Activated CD4-positive, alpha-beta memory T cell treated with anti-CD3 and anti-CD28 coated beads for 36 hours (primary cell): Measurements from ENCODE around the gene RNF2. TPM values are rescaled to one million over a fixed set of nuclear protein-coding genes. Genes with fewer than 3 reads are reported as not detected.

Source experiments
- CTCF ChIA-PET: fragments of 350-600 bp; sonication (Branson Sonifier 250); formaldehyde crosslinking; loops from one replicate; lab custom pipeline; 2021; ENCODE audit warnings: antibody characterized with exemption, inconsistent platforms; lab: Charles Lee
- POLR2A ChIA-PET: fragments of 350-600 bp; sonication (Branson Sonifier 250); formaldehyde crosslinking; loops from one replicate; lab custom pipeline; 2021; ENCODE audit warnings: antibody characterized with exemption; lab: Charles Lee
- DNase-seq: peaks from one replicate; pipeline ENCODE4 v3.0.0-alpha.2; 2020
- H3K27ac Mint-ChIP-seq: one replicate; pipeline ENCODE4 v1.8.0; 2021; ENCODE audit warnings: mixed read lengths
- H3K27me3 Mint-ChIP-seq: one replicate; pipeline ENCODE4 v1.8.0; 2021; ENCODE audit warnings: mixed read lengths
- H3K36me3 Mint-ChIP-seq: one replicate; pipeline ENCODE4 v1.8.0; 2021; ENCODE audit warnings: mixed read lengths
- H3K4me1 Mint-ChIP-seq: one replicate; pipeline ENCODE4 v1.8.0; 2021; ENCODE audit warnings: low read depth, mixed read lengths
- H3K4me3 Mint-ChIP-seq: one replicate; pipeline ENCODE4 v1.8.0; 2021; ENCODE audit warnings: mild to moderate bottlenecking, mixed read lengths
- H3K9me3 Mint-ChIP-seq: one replicate; pipeline ENCODE4 v1.8.0; 2021; ENCODE audit warnings: mixed read lengths
- intact Hi-C: fragments of 100-400 bp; cut with micrococcal nuclease; formaldehyde crosslinking; loops from one replicate; pipeline ENCODE4 v1.15.1; 2023
- total RNA-seq, 2 experiments: library from RNA; stranded (reverse); gene quantifications; one replicate each; pipeline ENCODE4 v1.2.3, GENCODE V29; 2021

Gene RNF2
- total RNA-seq, 2 experiments from 2014 or later = 20.7 to 21.2 TPM

DNA sequence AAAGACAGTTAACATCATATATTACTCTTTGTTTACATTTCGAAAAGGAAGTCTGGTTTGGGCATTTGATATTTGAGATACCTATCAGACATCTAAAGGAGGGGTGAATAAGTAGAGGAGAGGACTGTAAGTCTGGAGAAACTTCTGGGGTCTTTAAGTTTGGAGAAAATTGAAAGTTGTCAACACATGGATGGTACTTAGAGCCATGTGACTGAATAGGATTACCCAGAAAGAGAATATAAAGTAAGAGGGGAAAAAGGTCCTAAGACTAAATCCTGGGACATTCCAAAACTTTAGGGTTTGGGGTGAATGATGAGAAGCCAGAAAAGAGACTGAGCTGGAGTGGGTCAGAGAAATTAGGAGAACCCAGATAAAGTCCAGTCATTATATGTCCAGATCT lies 10.1 kb upstream of the RNF2 start:
- POLR2A ChIA-PET = interaction anchor here (0.9 kb wide), 1 partner anchor 9 kb away, joined by 3 read pairs; no protein-coding TSS in a partner anchor
- intact Hi-C loops = no loop called here

DNA sequence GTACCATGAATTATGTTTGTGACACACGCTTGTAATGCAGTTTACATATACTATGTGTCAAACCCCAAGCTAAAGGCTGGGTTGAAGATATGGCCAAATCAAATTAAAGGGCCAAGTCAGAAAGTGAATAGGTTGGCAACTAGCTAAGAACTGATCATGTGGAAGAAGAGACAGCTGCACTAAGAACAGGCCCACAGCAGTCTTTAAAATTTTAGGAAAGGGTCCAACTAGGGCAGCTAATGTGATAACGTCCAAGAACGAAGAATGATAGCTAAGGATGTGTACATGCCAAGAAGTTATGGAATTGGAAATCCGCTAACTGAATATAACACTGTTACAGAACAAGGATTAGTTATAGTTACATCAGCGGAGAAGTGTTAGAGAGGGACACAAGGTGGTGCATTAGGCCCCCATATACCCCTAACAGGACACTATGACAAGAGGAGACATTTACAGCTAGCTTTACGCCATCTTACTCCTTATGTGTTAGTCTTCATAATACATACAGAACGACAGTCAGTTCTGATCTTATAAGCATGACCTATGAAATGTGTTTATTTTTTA lies 6.5 kb upstream of the RNF2 start:
- no peak for DNase-seq
- Mint-ChIP-seq H3K36me3 (no peaks in the 10 kb centered on the region), H3K27ac (no peak overlapping the region), H3K27me3 (no peaks in the 10 kb centered on the region), H3K4me3 (no peak overlapping the region), H3K9me3 (no peaks in the 10 kb centered on the region), H3K4me1 (no peaks in the 10 kb centered on the region)
- ChIA-PET POLR2A (no interaction called here), CTCF (interaction anchor here (0.6 kb wide), 1 partner anchor 23 kb away, joined by 3 read pairs; no protein-coding TSS in a partner anchor)
- intact Hi-C loops = no loop called here

More for the DNA sequence above, 10.1 kb upstream of the RNF2 start:
- H3K9me3 Mint-ChIP-seq = no peaks in the 10 kb centered on the region
- CTCF ChIA-PET = interaction anchor here (1.3 kb wide), 1 partner anchor 230 kb away, joined by 3 read pairs; no protein-coding TSS in a partner anchor
- H3K36me3 Mint-ChIP-seq = no peaks in the 10 kb centered on the region
- DNase-seq = no peak
- no peaks in the 10 kb centered on the region for H3K4me1 Mint-ChIP-seq
- H3K4me3 Mint-ChIP-seq = no peak overlapping the region
- no peak overlapping the region for H3K27ac Mint-ChIP-seq
- no peaks in the 10 kb centered on the region for H3K27me3 Mint-ChIP-seq

DNA sequence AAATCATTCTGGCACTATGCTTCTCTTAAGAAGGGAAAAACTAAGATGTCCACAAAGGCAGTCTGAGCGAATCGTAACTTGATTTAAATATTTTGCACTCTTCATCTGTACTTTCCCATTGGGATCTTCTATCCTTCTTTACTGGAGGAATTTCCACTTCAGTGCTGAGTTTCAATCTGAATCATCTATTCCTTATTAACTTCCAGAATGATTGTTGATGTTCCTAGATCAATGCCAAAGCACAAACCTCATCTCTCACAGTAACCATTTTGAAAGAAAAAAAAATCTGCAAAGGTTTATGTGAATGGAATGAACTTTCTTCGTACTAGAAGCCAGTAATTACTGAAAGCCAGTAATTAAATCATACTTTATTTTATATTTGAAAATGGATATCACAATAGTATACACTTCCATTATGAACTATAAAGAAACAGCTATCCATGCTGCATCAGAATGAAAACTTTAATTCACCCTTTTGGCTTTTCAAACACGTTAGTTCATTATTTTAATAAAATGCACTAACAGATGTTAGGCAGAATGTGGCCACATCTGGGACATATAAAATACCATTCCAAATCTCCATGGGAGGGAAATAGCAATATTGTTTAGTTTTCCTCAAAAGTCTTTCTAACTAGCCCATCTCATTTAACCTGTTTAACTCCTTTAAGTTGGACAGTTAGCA lies 5.5 kb upstream of the RNF2 start:
- DNase-seq = no peak
- H3K36me3 Mint-ChIP-seq = no peaks in the 10 kb centered on the region
- no peaks in the 10 kb centered on the region for H3K9me3 Mint-ChIP-seq
- peaks cover 2% of the 10 kb centered on the region for H3K4me1 Mint-ChIP-seq
- H3K4me3 Mint-ChIP-seq = no peak overlapping the region
- POLR2A ChIA-PET = interaction anchor here (1.2 kb wide), 1 partner anchor 65 kb away, joined by 4 read pairs; the partner anchor contains the start of gene NIBAN1
- CTCF ChIA-PET = no interaction called here
- H3K27me3 Mint-ChIP-seq = no peaks in the 10 kb centered on the region
- intact Hi-C loops = loop anchor here (10.0 kb wide), 2 partner anchors 155 to 645 kb away; no protein-coding TSS in a partner anchor
- no peak overlapping the region for H3K27ac Mint-ChIP-seq

DNA sequence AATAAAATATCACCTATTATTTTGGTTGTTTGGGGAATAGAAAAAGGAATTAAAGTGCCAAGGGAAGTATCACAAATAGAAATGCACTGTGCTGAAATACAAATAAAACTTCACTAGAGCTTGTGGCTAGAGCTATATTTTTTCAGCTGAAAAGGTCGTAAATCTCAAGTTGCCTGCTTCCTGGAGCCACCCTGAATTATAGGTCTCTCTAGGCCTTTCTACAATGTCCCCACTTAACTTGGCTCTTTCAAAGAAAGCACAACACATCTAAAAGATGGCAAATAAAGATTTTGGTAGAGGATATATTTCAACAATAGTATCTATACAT lies 5.0 kb upstream of the RNF2 start:
- POLR2A ChIA-PET = interaction anchor here (1.2 kb wide), 1 partner anchor 66 kb away, joined by 4 read pairs; the partner anchor contains the start of gene NIBAN1
- CTCF ChIA-PET = no interaction called here
- H3K9me3 Mint-ChIP-seq = no peaks in the 10 kb centered on the region
- H3K27me3 Mint-ChIP-seq = no peaks in the 10 kb centered on the region
- no peaks in the 10 kb centered on the region for H3K36me3 Mint-ChIP-seq
- H3K27ac Mint-ChIP-seq = no peak overlapping the region
- peaks cover 4% of the 10 kb centered on the region for H3K4me1 Mint-ChIP-seq
- intact Hi-C loops = loop anchor here (10.0 kb wide), 2 partner anchors 156 to 644 kb away; no protein-coding TSS in a partner anchor
- DNase-seq = no peak
- H3K4me3 Mint-ChIP-seq = no peak overlapping the region

DNA sequence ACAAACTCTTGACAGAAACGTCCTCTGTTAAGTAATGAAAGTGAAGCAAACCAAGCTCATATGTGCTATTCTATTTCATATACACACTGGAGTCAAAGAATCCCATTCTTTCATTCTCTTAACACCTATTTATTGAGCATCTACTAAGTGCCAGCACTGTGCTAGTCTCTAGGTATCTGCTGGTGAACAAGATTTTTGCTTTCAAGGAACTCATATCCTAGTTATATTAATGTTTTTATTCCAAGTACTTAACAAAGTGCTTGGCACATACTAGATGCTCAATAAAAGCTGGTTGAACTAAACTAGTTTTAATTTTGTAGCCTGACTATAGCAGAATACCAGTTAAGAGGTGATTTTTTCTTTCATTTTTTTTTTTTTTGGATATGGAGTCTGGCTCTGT lies 3.6 kb upstream of the RNF2 start:
- Mint-ChIP-seq H3K4me1 (peaks cover 10% of the 10 kb centered on the region), H3K27me3 (no peaks in the 10 kb centered on the region), H3K36me3 (no peaks in the 10 kb centered on the region), H3K27ac (no peak overlapping the region), H3K9me3 (no peaks in the 10 kb centered on the region), H3K4me3 (no peak overlapping the region)
- DNase-seq = no peak
- POLR2A ChIA-PET = no interaction called here
- intact Hi-C loops = loop anchor here (10.0 kb wide), 2 partner anchors 157 to 643 kb away; no protein-coding TSS in a partner anchor
- CTCF ChIA-PET = interaction anchor here (0.8 kb wide), 1 partner anchor 640 kb away, joined by 4 read pairs; no protein-coding TSS in a partner anchor

DNA sequence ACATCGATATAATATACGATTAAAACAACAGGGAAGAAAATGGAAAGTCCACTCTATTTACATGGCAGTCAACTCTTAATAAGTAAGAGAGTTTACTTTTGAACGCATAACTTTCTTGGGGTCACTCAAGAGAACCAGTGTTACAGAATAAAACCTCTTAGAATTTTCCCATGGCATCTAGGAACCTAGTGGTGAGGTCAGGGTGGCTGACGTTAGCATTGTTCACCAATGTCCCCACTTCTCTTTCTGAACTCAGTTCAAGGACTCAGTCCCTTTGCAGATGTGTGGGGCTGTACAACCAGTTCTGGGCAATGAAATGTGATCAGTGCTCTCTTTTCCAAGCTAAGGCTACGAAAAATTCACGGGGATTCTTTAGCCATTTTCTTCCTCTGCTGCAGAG lies 2.6 kb upstream of the RNF2 start:
- H3K36me3 Mint-ChIP-seq = no peaks in the 10 kb centered on the region
- no peaks in the 10 kb centered on the region for H3K27me3 Mint-ChIP-seq
- peaks cover 19% of the 10 kb centered on the region for H3K4me1 Mint-ChIP-seq
- H3K4me3 Mint-ChIP-seq = no peak overlapping the region
- ChIA-PET POLR2A (no interaction called here), CTCF (no interaction called here)
- no peak for DNase-seq
- intact Hi-C loops = loop anchor here (10.0 kb wide), 2 partner anchors 158 to 642 kb away; no protein-coding TSS in a partner anchor
- H3K27ac Mint-ChIP-seq = no peak overlapping the region
- no peaks in the 10 kb centered on the region for H3K9me3 Mint-ChIP-seq

DNA sequence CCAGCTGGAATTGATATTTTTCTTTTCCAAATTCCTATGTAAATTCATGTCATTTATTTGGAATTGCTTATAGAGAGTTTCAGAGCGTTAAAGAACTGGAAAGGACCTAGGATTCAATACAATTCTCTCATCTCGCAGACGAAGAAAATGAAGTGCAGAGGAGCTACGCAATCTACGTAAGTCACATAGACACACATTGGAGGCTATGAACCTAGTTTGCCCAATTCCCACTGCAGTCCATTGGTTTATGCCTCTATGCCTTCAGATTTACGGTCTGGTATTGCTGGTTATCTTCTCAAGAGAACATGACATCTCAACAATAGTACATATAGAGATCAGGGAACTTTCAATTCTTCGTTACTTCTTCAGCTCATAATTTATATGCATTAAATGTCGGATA lies 971 bp upstream of the RNF2 start:
- Mint-ChIP-seq H3K27me3 (no peaks in the 10 kb centered on the region), H3K4me3 (peak overlapping the region; percentile 90), H3K27ac (peak overlapping the region; percentile 46), H3K36me3 (no peaks in the 10 kb centered on the region), H3K4me1 (peaks cover 32% of the 10 kb centered on the region), H3K9me3 (no peaks in the 10 kb centered on the region)
- CTCF ChIA-PET = interaction anchor here (1.2 kb wide), 1 partner anchor 126 kb away, joined by 4 read pairs; no protein-coding TSS in a partner anchor
- intact Hi-C loops = loop anchor here (2.0 to 10.0 kb wide), 3 partner anchors 160 to 640 kb away; partner anchors contain the start of gene IVNS1ABP
- DNase-seq = no peak
- POLR2A ChIA-PET = interaction anchor here (0.9 to 1.3 kb wide), 4 partner anchors 9 to 290 kb away, joined by 3 to 4 read pairs (median 3); partner anchors contain the start of genes EDEM3 and NIBAN1

DNA sequence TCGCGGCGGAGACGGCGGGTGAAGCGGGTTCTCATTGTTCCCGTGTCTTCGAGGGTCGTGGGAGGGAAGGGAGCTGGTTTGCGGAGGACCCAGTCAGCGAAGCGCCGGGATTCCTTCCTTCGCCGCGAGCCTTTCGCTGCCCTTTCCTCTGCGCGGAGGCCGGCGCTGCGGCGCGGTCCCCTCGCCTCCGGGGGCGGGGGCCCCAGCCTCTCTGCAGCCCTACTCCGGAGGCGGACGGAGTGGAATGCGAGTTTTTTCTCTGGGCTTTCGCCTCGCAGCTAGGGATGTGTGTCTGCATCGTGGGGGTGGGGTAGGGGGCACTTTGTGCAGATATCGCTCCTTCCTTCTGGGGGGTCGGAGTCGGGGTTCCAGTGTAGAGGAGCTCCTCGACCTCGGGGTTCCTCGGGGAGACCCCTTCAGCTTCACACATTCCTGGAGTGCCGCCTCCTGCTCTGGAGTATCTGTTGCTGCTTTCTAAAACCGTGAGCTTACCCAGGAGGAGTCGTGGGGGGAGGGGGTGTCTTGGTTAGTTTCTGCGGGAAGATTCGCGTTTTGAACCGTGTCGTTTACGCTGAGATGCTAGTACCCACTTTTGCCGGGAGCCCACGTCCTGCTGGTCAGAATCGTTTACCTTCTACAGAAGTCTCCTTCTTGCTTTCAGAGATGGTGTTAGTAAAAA lies 595 bp downstream of the RNF2 start:
- Mint-ChIP-seq H3K36me3 (no peaks in the 10 kb centered on the region), H3K27me3 (no peaks in the 10 kb centered on the region), H3K4me3 (peak overlapping the region; percentile 90), H3K27ac (peak overlapping the region; percentile 72), H3K9me3 (no peaks in the 10 kb centered on the region), H3K4me1 (peaks cover 43% of the 10 kb centered on the region)
- POLR2A ChIA-PET = interaction anchor here (0.6 to 1.7 kb wide), 8 partner anchors 9 to 294 kb away, joined by 3 to 9 read pairs (median 3); partner anchors contain the start of genes NIBAN1 and TRMT1L
- CTCF ChIA-PET = interaction anchor here (0.9 to 1.3 kb wide), 5 partner anchors 23 to 550 kb away, joined by 3 to 7 read pairs (median 4); no protein-coding TSS in a partner anchor
- peak; percentile 45 for DNase-seq
- intact Hi-C loops = loop anchor here (1.0 to 10.0 kb wide), 5 partner anchors 111 to 639 kb away; partner anchors contain the start of genes EDEM3, IVNS1ABP and SWT1

DNA sequence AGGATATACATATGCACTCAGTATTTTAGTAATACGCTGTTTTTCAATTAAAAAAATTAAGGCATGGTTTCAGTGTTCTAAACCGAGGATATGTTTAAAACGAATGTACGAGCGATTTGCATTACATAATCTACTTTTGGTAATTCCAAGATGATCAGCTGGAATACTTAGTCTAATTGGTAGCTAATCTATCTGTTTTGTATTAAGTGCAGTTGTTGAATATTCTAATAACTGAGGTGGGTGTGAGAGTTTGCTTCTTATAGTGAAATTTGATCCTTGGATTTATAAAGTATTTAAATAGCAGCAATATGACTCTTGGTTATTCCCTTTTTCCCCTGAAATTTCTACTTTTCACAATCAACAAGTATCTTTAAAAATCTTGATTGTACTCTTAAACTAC lies 1.3 kb downstream of the RNF2 start:
- no peak for DNase-seq
- Mint-ChIP-seq H3K4me1 (peaks cover 45% of the 10 kb centered on the region), H3K36me3 (no peaks in the 10 kb centered on the region), H3K4me3 (peak overlapping the region; percentile 90), H3K27me3 (no peaks in the 10 kb centered on the region), H3K9me3 (no peaks in the 10 kb centered on the region), H3K27ac (peak overlapping the region; percentile 72)
- CTCF ChIA-PET = interaction anchor here (0.9 to 1.9 kb wide), 3 partner anchors 124 to 549 kb away, joined by 3 to 7 read pairs (median 5); no protein-coding TSS in a partner anchor
- POLR2A ChIA-PET = interaction anchor here (1.0 to 1.7 kb wide), 3 partner anchors 19 to 109 kb away, joined by 3 to 9 read pairs (median 3); partner anchors contain the start of genes NIBAN1 and TRMT1L
- intact Hi-C loops = loop anchor here (10.0 kb wide), 2 partner anchors 162 to 638 kb away; no protein-coding TSS in a partner anchor

DNA sequence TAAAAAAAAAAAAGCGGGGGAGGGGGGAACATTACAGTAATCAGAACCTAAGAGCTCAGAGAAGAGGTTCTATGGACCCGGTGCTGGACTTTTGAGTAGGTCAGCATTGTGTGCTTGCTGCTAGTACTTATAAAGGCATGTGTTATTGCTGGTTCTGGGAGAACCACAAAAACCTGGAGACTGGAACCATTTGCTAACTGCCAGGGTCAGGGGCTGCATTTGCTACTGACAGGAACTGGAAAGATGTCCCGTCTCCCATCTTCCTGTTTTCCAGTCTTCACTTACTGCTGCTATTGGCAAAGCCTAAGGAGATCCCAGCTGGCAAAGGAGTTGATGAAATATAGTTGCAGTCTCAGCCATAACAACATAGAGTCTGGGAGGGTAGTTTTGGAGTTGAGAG lies 4.3 kb downstream of the RNF2 start:
- intact Hi-C loops = loop anchor here (10.0 kb wide), 2 partner anchors 165 to 635 kb away; no protein-coding TSS in a partner anchor
- Mint-ChIP-seq H3K27ac (no peak overlapping the region), H3K4me3 (no peak overlapping the region), H3K36me3 (peaks cover 5% of the 10 kb centered on the region), H3K27me3 (no peaks in the 10 kb centered on the region), H3K9me3 (peaks cover 3% of the 10 kb centered on the region), H3K4me1 (peaks cover 45% of the 10 kb centered on the region)
- ChIA-PET CTCF (interaction anchor here (2.7 kb wide), 1 partner anchor 121 kb away, joined by 10 read pairs; no protein-coding TSS in a partner anchor), POLR2A (no interaction called here)
- DNase-seq = no peak

DNA sequence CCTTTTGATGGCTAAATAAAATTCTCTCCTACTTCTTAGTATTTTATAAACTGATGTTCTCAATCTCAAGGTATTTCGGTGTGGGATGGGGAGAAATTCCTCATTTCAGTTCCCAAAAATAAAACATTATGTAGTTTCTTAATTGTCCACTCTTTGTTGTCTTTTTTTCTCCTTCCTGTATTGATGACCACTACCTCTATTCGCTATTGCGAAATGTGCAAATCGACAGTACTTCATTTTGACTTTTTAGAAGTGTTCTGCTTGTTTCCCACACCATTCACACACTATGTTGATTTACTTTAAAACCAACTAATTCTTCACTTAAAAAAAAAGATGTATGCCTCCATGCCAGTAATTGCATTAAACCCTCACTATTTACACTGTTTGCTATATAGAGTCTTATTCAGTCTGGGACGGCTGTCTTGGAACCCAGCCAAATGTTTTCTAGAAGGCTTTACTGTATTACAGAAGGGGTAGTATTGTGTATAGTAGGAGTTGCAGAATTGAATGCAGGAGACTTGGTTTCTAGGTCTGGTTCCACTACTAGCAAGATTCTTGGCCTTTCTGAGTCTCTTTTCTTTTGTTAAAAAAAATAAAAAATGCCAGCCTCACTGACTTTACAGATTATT lies 5.6 kb downstream of the RNF2 start:
- intact Hi-C loops = no loop called here
- Mint-ChIP-seq H3K27ac (no peak overlapping the region), H3K4me3 (no peak overlapping the region), H3K27me3 (no peaks in the 10 kb centered on the region), H3K9me3 (peaks cover 3% of the 10 kb centered on the region), H3K4me1 (peaks cover 45% of the 10 kb centered on the region), H3K36me3 (peaks cover 5% of the 10 kb centered on the region)
- no peak for DNase-seq
- ChIA-PET POLR2A (no interaction called here), CTCF (no interaction called here)
